HG03558 (cell line): ENCODE results near the gene HOXB4.
"Not testable (repeated sequence)": the region's sequence is repeated elsewhere in the genome, so short reads cannot be mapped to it uniquely, and the experiment has no call there.

ENCODE experiments used
- ATAC-seq: cut with Tn5 transposase; IDR thresholded peaks from one replicate; pipeline ENCODE4 v1.9.1; 2021; ENCODE audit warnings: moderate number of reproducible peaks; ENCODE audit not compliant: unreplicated experiment; ENCODE audit errors: extremely low read depth

The HOXB4 gene

DNA sequence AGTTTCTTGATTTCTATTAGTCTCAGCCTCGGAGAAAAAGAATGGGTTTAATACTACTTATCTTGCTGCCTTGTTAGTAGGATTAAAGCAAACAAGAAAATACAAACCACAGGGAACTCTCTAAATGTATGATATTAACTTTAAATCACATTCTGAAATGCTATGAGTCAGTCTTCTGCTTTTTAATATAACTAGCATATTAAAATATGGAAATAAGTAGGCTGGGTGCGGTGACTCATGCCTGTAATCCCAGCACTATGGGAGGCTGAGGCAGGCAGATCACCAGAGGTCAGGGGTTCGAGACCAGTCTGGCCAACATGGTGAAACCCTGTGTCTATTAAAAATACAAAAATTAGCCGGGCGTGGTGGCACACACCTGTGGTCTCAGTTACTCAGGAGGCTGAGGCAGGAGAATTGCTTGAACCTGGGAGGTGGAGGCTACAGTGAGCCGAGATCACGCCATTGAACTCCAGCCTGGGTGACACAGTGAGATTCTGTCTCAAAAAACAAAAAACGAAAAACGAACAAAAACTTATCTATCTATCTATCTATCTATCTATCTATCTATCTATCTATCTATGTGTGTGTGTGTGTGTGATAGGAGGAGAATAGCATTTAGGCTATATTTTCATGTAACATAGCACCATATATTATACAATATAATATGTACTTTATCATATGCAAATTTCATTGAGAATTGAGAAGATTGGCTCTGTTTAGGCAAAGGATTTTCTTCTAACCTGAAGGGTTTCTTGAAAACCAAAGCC is 42.2 kb downstream of the HOXB4 start:
- ATAC-seq: not testable (repeated sequence)

DNA sequence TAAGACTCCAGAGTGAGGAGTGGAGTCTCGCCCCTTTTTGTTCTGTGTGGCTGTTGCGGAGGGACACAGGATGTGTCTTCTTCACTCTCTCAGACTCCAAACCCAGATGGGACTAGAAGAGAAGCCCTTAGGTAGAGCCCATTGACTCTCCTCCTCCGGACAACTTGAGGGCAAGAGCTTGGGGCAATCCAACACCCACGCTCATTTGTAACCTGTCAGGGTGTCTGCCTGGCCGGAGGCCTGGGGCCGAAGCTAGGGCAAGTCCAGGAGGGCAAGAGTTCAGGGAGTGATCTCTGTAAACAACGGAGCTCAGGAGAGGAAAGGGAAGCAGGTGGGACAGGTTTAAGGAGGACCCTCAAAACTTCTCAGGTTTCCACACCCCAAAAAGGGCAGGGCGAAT is 45.9 kb downstream of the HOXB4 start:
- no peak for ATAC-seq

DNA sequence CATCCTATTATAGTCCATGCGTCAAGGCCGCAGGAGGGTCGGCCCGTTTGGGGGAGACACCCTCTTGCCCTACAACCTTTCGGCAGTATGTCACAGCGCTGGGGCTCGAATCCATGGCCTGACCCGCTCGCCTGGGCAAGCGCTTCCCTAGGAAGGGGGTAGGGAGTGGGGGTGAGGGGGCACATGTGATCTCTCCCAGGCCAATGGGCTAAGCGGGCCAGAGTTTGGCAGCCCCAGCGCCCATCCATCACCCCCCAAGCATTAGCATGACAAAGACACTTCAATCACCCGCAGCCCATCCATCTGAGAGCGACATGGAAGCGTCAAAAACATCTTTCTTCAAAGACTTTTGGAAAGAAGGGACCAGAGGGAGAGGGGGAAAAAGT is 47.3 kb downstream of the HOXB4 start, which contains the start of gene HOXB1:
TSS of gene HOXB1 (minus strand) at position 125 of the 386 bp plus-strand sequence. CDS start at position 18, 107 bp downstream.
- ATAC-seq: no peak

DNA sequence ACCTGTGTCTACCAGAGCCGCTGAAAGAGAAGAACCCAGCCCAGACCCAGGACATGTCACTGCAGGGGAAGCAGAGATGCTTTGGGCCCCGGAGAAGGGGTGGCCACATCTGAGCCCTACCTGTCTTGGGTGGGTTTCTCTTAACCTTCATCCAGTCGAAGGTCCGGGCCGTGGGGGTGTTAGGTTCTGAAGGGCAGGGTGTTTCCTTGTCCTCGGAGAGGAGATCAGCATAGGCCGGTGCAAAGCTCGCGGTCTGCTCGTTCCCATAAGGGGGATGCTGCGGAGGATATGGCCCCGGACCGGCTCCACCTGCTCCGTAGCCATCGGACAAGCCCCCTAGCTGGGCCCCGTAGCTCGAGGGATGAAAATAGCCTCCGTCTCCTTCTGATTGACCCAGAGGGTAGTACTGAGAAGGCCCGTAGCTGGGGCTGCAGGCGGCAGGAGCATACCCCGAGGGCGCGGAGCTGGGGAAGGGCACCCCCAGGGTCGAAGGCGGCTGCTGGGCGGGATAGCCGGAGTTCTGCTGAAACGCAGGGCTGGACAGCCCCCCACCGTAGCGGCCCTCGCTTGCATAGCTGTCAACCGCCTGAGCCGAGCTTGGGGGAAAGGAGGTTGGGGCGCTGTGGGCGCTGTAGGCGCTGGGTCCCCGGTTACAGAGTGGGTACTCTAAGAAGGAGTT is 47.8 kb downstream of the HOXB4 start:
- no peak for ATAC-seq

DNA sequence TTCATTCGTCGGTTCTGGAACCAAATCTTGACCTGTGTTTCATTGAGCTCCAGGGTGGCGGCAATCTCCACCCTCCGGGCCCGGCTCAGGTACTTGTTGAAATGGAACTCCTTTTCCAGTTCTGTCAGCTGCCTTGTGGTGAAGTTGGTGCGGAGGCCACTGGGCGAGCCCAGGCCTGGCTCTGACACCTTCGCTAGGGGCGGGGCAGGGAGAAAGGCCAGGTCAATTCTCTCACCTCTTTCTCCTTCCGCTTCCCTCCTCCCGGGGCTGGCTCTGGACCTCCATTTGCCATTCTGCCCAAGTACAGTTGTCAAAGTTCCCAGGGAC is 48.5 kb downstream of the HOXB4 start:
- ATAC-seq: no peak

DNA sequence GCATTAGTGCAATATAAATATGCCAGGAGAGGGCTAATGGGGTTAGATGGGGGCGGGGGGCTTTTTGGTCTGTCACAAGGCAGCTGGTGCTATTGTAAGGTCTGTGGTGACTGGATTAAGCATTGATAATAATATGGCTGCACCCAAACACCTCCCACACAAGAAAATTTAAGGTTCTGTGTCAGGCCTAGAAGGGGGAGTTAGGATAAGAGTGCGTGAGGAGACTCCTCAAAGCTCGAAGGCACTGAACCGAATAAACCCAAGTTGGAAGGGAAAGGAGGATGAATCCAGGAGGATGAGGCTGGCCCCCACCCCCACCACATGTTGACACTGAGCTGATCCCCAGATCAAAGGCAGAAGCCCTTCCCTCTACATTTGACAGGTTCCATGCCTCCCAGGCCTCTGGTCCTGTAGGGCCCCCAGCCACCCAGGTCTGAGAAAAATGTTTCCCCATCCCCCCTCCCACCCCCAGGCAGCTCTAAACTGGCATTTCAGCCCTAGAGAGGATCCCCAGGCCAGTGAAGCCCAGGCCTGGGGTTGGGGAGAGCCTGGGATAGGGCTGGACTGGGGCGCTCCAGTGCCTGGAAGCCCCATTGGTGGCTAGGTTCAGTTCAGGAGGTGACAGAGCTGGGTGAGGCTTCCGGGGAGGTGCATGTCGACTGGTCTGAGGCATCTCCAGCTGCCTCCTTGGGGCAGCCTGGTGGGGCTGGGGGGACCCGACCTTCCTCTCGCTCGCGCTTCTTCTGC is 49.0 kb downstream of the HOXB4 start:
- ATAC-seq: no peak

DNA sequence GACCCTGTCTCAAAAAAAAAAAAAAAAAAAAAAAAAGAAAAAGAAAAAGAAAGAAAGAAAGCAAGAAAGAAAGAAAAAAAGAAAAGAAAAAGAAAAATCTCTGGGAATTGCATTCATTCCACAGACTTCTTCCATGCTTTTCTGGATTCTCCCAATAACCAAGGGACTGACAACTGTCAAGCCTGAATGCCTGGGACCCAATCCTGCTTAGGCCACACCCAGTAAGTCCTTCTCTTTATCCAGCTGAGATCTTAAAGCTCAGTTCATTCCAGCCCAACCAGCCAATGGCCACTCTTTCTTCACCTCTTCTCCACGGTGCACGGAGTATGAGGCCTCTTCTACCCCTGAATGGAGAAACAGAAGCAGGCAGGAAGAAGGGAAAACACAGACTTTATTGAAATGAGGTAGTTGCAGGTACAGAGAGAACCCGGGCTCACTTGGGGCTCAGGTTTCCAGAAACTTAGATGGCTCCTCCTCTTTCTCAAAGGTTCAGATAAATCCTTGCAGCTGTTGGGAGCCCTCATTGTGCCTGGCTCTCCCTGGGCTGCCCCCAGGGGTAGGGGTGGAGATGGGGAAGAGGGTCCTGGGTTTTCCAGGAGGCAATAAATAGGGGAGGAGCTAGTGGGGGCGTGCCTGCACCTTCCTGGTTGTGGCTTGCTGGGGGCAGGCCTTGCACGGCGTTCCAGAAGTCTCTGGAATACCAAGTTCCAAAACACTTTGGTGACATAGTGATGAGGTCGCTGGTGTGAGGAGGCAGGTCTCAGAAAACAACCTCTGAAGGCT is 49.8 kb downstream of the HOXB4 start:
- ATAC-seq: no peak

DNA sequence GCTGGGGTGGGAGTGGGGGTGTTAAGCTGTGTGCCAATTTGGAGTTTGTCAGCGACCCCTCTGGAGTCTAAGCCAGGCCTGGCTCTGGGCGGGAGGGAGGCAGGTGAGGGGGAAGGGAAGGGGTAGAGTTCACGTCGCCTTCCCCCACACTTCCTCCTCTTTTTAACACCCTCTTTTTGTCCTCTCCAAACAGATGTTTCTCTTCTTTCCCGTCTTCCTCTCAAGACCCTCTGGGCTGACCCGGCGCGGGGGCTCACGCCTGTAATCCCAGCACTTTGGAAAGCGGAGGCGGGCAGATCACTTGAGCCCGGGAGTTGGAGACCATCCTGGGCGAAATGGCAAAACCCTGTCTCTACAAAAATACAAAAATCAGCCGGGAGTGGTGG is 50.6 kb downstream of the HOXB4 start:
- no peak for ATAC-seq

DNA sequence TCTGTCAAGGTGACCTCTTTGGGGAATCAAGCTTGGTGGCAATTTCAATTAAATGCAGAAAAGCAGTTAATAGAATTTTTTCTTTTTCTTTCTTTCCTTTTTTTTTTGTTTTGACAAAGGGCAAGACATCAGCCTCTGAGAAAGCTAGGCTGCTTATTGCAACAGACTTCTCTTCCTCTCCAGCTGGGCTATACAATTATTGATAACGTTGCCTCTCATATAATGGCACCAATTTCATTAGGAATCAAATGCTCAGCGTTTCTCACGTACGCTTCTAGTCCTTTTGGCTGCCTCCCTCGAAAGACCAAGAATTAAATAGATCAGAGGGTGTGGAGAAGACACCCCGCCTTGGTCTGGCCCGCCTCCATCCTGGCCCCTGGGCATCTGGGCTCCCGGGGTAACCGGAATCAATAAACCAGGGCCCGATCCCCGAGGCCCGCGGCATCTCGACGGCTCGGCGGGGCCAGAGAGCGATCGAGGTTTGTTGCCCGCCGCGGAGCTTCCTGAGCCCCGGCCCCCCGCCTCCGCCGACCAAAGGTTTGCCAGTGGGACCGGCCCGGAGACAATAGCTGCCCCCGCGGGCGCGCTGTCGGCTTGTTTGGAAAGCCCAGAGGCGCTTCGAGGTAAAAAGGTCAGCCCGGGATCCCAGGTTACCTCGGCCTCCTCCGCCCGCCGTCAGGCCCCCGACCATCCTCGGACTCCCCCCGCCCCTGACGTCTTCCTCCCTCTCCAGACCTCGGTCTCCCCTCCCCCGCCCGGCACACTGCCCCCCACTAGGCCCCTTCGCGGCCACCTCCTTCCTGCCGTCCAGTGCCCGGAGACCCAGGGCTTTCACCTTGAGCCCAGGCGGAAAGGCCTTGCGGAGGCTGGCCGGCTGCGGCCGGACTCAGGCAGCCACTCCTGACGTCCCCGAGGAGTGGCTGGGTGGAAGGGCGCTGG is 51.3 kb downstream of the HOXB4 start:
- ATAC-seq: no peak
